Sigmoid colon (tissue), 7 donors: ENCODE results near the gene PER2. TPM values are rescaled to one million over a fixed set of nuclear protein-coding genes. Genes with fewer than 3 reads are reported as not detected.
A peak's percentile ranks its signal among the peaks of the same experiment; 100 is the strongest.

Source experiments
- DNase-seq: peaks from one replicate; pipeline ENCODE4 v3.0.0-alpha.2; 2019
- H3K27ac ChIP-seq, 4 donors: fragments of 200-600 bp; sonication (generic); one replicate each; pipeline ENCODE4 v1.5.1; 2016 to 2019; ENCODE audit warnings: mild to moderate bottlenecking in 1 of 4
- H3K27me3 ChIP-seq, 3 donors: fragments of 200-600 bp; sonication (generic); one replicate each; pipeline ENCODE4 v1.5.1; 2019; ENCODE audit warnings: mild to moderate bottlenecking in 1 of 3
- H3K36me3 ChIP-seq, 4 donors: fragments of 200-600 bp; sonication (generic); one replicate each; pipeline ENCODE4 v1.5.1; 2016 to 2019
- H3K4me1 ChIP-seq, 4 donors: fragments of 200-600 bp; sonication (generic); one replicate each; pipeline ENCODE4 v1.5.1; 2017 to 2019
- H3K4me3 ChIP-seq, 4 donors: fragments of 200-600 bp; sonication (generic); one replicate each; pipeline ENCODE4 v1.5.1; 2017 to 2019; ENCODE audit warnings: mild to moderate bottlenecking in 2 of 4, moderate library complexity in 1 of 4
- H3K9me3 ChIP-seq, 4 donors: fragments of 200-600 bp in 3 of 4; sonication (generic) in 3 of 4; one replicate each; pipeline versions ENCODE4 v1.5.1 to v1.6.1; 2013 to 2019
- EP300 ChIP-seq, 4 donors: sonication (generic); formaldehyde crosslinking; IDR thresholded peaks; one replicate each; pipeline ENCODE4 v1.6.1; 2017; ENCODE audit warnings: antibody characterized with exemption in 4 of 4
- POLR2A ChIP-seq, 2 donors: fragments of 450-650 bp; IDR thresholded peaks; one replicate each; pipeline ENCODE4 v1.6.1; 2016; ENCODE audit warnings: antibody characterized with exemption in 2 of 2, mild to moderate bottlenecking in 2 of 2, moderate library complexity in 2 of 2
- POLR2AphosphoS5 ChIP-seq, 4 donors: sonication (generic); formaldehyde crosslinking; IDR thresholded peaks; one replicate each; pipeline ENCODE4 v1.6.1; 2017; ENCODE audit warnings: antibody characterized with exemption in 4 of 4
- WGBS, 2 donors: extraction: QIAGEN DNeasy Blood & Tissue Kit; methylation state at CpG; one replicate each; pipeline ENCODE4 v1.1.7; 2013; 5-methylcytosine and 5-hydroxymethylcytosine counted together
- intact Hi-C: fragments of 100-400 bp; cut with DNase I; formaldehyde crosslinking; loops from one replicate; pipeline ENCODE4 v1.15.1; 2023
- polyA plus RNA-seq, 3 donors: library from polyadenylated mRNA; stranded (reverse); fragments of 200-250 nt; gene quantifications; one replicate each; pipeline ENCODE4 v1.2.3, GENCODE V29; 2013
- total RNA-seq, 4 donors: library from RNA; depleted of rRNA; stranded (reverse); fragments of >200 nt; gene quantifications; one replicate each; pipeline ENCODE4 v1.1.0, GENCODE V29; 2016
- TF ChIP-seq, protein P1 (sequence below), 4 experiments: fragments of 450-650 bp in 3 of 4; fragments of 200-600 bp in 1 of 4; IDR thresholded peaks; one replicate each; pipeline ENCODE4 v1.5.1; 2016 to 2019; ENCODE audit warnings: antibody characterized with exemption in 4 of 4, mild to moderate bottlenecking in 3 of 4, moderate library complexity in 2 of 4
- donor health status: healthy with polysubstance abuse.
- donor health status: Bipolar disorder and iron deficiency.
- donor health status: healthy.

The PER2 gene
- total and polyA plus RNA-seq, 7 donors, result 3.7 to 11.8 (median 7.7) TPM

DNA sequence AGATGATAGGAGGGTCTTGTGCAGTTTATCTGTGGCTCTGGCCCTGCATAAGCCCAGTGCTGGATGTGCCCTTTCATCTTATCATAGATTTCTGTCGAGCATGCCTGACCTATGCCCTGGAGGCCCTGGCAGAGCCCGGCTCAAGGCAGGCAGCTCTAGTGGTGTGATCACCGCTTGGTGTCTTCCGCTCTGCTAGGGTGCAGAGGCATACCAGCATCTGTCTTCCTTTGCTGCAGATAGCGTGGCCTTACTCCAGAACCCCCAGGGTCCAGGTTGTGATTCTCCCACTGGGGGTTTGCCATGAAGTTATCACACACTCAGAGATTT lies 18.2 kb upstream of the PER2 start:
- no peaks in the 10 kb centered on the region for H3K4me1 ChIP-seq
- intact Hi-C loops, result no loop called here
- no peak overlapping the region for H3K4me3 ChIP-seq
- no peaks in the 10 kb centered on the region for H3K36me3 ChIP-seq
- 58 to 82% methylated on average over 5 of the region's 5 CpGs for WGBS, 2 donors
- DNase-seq, result peak; percentile 42
- TF ChIP-seq, protein P1, sequence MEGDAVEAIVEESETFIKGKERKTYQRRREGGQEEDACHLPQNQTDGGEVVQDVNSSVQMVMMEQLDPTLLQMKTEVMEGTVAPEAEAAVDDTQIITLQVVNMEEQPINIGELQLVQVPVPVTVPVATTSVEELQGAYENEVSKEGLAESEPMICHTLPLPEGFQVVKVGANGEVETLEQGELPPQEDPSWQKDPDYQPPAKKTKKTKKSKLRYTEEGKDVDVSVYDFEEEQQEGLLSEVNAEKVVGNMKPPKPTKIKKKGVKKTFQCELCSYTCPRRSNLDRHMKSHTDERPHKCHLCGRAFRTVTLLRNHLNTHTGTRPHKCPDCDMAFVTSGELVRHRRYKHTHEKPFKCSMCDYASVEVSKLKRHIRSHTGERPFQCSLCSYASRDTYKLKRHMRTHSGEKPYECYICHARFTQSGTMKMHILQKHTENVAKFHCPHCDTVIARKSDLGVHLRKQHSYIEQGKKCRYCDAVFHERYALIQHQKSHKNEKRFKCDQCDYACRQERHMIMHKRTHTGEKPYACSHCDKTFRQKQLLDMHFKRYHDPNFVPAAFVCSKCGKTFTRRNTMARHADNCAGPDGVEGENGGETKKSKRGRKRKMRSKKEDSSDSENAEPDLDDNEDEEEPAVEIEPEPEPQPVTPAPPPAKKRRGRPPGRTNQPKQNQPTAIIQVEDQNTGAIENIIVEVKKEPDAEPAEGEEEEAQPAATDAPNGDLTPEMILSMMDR (IDR thresholded peaks at IDR 0.05), result no peak
- TF ChIP-seq POLR2A (IDR thresholded peaks at IDR 0.05) (no peak), POLR2AphosphoS5 (IDR thresholded peaks at IDR 0.05) (no peak), EP300 (IDR thresholded peaks at IDR 0.05) (no peak)
- H3K27ac ChIP-seq, result no peak overlapping the region
- H3K9me3 ChIP-seq, result no peaks in the 10 kb centered on the region
- no peaks in the 10 kb centered on the region for H3K27me3 ChIP-seq

DNA sequence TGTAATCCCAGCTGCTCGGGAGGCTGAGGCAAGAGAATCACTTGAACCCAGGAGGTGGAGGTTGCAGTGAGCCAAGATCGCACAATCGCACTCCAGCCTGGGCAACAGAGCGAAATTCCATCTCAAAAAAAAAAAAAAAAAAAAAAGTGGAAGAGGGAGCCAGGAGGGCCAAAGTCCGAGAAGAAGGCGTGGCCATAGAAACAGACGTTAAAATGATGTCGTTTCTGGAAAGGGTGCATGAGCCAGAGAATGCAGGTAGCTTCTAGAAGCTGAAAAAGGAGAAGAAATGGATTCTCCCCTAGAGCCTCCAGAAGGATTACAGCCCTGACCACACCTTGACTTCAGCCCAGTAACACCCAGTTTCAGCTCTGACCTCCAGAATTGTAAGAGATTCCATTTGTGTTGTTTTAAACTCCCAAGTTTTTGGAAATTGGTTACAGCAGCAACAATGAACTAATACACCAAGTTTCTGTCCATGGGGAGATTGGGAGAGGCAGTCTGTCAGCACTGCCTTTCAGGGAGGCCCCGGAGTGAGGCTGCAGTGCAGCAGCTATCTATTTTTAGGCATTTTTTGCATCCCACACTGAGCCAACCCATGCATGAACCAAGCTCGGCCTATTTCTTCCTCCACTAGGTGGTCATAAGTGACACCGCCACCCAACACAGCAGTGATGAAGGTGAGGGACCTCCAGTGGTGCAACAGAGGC lies 17.7 kb upstream of the PER2 start:
- no peak for DNase-seq
- Histone ChIP-seq H3K4me3 (no peak overlapping the region), H3K4me1 (no peaks in the 10 kb centered on the region), H3K27me3 (no peaks in the 10 kb centered on the region), H3K9me3 (no peaks in the 10 kb centered on the region), H3K27ac (no peak overlapping the region), H3K36me3 (no peaks in the 10 kb centered on the region)
- TF ChIP-seq EP300 (IDR thresholded peaks at IDR 0.05), result no peak
- no peak for TF ChIP-seq POLR2AphosphoS5 (IDR thresholded peaks at IDR 0.05)
- no peak for TF ChIP-seq POLR2A (IDR thresholded peaks at IDR 0.05)
- TF ChIP-seq, protein P1 (IDR thresholded peaks at IDR 0.05), result no peak
- intact Hi-C loops, result no loop called here
- 31 to 74% methylated on average over 11 of the region's 11 CpGs for WGBS, 2 donors

DNA sequence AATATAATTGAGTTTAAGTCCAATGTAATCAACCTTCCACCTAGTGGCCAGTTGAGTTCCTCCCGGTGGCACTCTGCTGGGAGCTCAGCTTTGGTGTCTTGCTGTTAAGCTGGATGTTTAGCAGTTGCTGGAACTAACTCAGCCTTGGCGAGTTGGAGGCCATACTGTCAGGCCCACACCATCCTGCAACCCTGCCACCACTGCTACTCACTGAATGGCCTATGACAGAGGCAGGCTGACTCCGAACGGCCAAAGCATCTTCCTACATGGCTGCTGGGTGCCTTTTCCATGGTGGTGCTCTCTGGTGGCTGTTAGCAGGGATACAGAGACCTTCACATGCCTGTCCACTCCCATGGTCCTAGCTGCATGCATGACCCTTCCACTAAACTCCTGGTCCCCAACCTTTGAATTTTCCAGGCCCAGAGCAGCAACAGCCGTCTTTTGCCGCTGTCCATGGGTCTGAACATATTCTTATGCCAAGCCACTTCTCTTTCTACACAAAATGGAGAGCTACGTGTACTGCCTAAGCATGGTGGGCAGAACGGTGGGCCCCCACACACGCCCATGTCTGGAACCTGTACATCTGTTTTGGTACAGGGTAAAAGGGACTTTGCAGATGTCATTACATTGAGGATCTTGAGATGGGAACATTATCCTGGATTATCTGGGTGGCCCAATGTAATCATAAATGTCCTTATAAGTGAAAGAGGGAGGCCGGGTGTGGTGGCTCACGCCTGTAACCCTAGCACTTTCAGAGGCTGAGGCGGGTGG lies 16.9 kb upstream of the PER2 start:
- 59 to 85% methylated on average over 12 of the region's 12 CpGs for WGBS, 2 donors
- no peak overlapping the region for H3K27ac ChIP-seq
- no peaks in the 10 kb centered on the region for H3K27me3 ChIP-seq
- intact Hi-C loops, result no loop called here
- peak; percentile 37 for DNase-seq
- TF ChIP-seq EP300 (IDR thresholded peaks at IDR 0.05) (no peak), POLR2A (IDR thresholded peaks at IDR 0.05) (no peak)
- no peak overlapping the region for H3K4me3 ChIP-seq
- H3K4me1 ChIP-seq, result peaks cover 0 to 3% (median 2%) of the 10 kb centered on the region in 4 donors
- H3K9me3 ChIP-seq, result no peaks in the 10 kb centered on the region
- H3K36me3 ChIP-seq, result no peaks in the 10 kb centered on the region

DNA sequence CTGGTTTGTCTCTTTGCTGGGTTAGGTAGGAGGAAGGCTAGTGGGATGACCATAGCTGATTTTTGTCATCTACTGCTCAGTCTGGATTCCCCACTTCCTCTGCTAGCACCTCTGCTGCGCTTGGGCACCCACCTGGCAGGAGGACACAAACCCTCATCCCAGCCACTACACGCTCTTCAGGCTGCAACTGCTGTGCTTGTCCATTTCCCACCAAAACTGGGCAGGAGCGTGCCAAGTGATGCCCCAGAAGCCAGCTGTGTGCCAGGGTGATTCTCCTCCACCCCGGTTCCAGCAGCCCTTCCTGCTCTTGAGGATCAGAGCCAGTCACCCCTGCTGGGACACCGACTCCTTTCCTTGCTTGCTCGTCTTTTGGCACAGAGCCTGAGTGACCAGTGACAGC lies 15.7 kb upstream of the PER2 start:
- no peaks in the 10 kb centered on the region for H3K36me3 ChIP-seq
- no peaks in the 10 kb centered on the region for H3K9me3 ChIP-seq
- WGBS, 2 donors, result 91 to 93% methylated on average over 6 of the region's 6 CpGs
- intact Hi-C loops, result no loop called here
- no peak for TF ChIP-seq POLR2A (IDR thresholded peaks at IDR 0.05)
- no peak for TF ChIP-seq EP300 (IDR thresholded peaks at IDR 0.05)
- TF ChIP-seq, protein P1 (IDR thresholded peaks at IDR 0.05), result no peak
- TF ChIP-seq POLR2AphosphoS5 (IDR thresholded peaks at IDR 0.05), result no peak
- H3K27ac ChIP-seq, result no peak overlapping the region
- no peaks in the 10 kb centered on the region for H3K27me3 ChIP-seq
- DNase-seq, result peak; percentile 25
- H3K4me3 ChIP-seq, result no peak overlapping the region
- H3K4me1 ChIP-seq, result peaks cover 0 to 11% (median 9%) of the 10 kb centered on the region in 4 donors

DNA sequence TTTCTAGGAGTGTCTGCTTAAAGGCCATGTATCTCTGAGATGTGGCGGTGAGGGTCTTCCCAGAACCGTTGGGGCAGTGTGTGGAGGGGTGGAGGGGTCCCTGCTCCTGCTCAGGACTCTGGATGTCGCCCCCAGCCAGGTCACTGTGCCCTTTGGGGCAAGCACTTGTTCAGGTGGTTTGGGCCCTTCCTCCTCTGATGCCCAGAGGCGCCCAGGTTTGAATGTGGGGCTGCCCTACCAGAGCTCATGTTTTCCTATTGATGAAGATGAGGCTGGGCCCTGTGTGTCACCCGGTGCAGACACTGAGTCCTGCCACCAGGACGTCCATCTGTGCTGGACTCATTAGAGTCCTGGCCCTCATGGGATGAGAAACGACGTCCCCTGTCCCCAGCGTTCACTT lies 14.3 kb upstream of the PER2 start:
- intact Hi-C loops, result no loop called here
- DNase-seq, result peak; percentile 46
- peaks cover 0 to 11% (median 9%) of the 10 kb centered on the region in 4 donors for H3K4me1 ChIP-seq
- TF ChIP-seq, protein P1 (IDR thresholded peaks at IDR 0.05), result no peak
- TF ChIP-seq POLR2AphosphoS5 (IDR thresholded peaks at IDR 0.05), result no peak
- no peak for TF ChIP-seq POLR2A (IDR thresholded peaks at IDR 0.05)
- no peak for TF ChIP-seq EP300 (IDR thresholded peaks at IDR 0.05)
- no peaks in the 10 kb centered on the region for H3K27me3 ChIP-seq
- H3K4me3 ChIP-seq, result no peak overlapping the region
- no peaks in the 10 kb centered on the region for H3K9me3 ChIP-seq
- H3K27ac ChIP-seq, result no peak overlapping the region
- WGBS, 2 donors, result 90 to 93% methylated on average over 9 of the region's 9 CpGs
- no peaks in the 10 kb centered on the region for H3K36me3 ChIP-seq
